ENCODE measurements around the gene TOMM40L.
"Not testable (repeated sequence)": the region's sequence is repeated elsewhere in the genome, so short reads cannot be mapped to it uniquely, and the experiment has no call there.

TOMM40L gene

DNA sequence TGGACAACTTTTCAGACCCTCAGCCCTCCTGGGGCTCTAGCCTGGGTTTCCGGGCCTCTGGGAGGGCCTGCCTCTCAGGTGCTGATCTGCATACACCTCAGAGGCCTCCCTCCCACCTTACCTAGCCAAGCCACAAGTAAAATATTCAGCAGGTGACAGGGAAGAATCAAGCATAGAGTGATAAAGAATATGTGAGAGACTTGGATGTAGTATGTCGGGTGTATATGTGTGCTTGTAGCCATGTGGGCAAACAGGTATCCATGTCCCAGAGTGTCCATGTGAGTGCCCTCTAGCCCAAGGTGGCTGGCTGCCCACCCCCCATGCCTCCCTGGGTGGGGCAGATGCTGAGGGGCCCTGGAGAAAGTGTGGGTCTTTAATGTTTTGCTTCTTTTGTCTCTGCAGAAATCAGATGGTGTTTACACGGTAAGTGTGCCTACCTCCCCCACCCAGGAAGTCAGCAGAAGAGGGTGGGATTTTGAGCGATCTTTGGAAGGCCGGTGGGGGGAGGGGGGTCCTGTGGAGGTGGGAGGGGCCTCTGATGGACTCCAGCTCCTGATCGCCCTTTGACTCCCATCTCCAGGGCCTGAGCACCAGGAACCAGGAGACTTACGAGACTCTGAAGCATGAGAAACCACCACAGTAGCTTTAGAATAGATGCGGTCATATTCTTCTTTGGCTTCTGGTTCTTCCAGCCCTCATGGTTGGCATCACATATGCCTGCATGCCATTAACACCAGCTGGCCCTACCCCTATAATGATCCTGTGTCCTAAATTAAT is 7.4 kb upstream of the TOMM40L start:
- H3K4me3 ChIP-seq (ENCODE audit: low read depth, low read length) = no peak overlapping the region
- TF ChIP-seq, protein P1, sequence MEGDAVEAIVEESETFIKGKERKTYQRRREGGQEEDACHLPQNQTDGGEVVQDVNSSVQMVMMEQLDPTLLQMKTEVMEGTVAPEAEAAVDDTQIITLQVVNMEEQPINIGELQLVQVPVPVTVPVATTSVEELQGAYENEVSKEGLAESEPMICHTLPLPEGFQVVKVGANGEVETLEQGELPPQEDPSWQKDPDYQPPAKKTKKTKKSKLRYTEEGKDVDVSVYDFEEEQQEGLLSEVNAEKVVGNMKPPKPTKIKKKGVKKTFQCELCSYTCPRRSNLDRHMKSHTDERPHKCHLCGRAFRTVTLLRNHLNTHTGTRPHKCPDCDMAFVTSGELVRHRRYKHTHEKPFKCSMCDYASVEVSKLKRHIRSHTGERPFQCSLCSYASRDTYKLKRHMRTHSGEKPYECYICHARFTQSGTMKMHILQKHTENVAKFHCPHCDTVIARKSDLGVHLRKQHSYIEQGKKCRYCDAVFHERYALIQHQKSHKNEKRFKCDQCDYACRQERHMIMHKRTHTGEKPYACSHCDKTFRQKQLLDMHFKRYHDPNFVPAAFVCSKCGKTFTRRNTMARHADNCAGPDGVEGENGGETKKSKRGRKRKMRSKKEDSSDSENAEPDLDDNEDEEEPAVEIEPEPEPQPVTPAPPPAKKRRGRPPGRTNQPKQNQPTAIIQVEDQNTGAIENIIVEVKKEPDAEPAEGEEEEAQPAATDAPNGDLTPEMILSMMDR (IDR thresholded peaks at IDR 0.05; ENCODE audit: low read depth, low read length) = no peak
- TF ChIP-seq, protein P2, sequence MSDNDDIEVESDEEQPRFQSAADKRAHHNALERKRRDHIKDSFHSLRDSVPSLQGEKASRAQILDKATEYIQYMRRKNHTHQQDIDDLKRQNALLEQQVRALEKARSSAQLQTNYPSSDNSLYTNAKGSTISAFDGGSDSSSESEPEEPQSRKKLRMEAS (IDR thresholded peaks at IDR 0.05; ENCODE audit: low read depth, low read length) = no peak
- TF ChIP-seq MYC (IDR thresholded peaks at IDR 0.05; ENCODE audit: low read depth, low read length) = no peak
- no peak for TF ChIP-seq POLR2A (IDR thresholded peaks at IDR 0.05; ENCODE audit: extremely low read depth, insufficient read length)
- DNase-seq (ENCODE audit: low read depth) = no peak

DNA sequence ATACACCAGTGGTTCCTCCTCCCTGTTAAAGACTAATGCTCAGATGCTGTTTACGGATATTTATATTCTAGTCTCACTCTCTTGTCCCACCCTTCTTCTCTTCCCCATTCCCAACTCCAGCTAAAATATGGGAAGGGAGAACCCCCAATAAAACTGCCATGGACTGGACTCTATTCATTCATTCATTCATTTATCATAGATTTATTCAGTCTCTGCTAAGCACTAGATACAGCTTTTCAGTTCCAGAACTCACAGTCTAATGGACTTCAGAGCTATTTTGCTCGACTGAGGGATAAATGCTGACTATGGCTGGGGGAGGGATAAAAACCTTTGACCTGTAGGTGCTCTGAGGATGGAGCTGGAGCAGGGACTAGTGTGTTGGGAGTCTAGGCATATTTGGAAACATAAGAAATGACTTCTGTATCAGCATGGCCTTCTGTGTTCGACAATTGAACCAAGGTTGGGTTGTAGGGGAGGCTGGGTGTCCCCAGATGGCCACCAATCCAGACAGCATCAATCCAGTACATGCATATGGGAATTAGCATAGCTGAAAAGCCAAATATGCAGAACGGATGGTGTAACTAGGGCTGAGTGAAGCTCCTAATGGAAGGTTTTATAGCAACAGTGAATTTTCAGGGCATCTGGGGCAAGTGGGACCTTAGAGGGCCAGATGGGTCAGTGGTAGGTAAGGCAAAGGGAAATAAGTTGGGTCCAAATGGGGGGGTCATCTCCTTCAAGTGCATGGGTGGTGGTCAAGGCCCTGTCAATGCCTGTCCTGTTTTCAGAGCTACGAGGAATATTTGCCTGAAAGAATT is 6.6 kb upstream of the TOMM40L start:
- DNase-seq (ENCODE audit: low read depth) = no peak
- TF ChIP-seq, protein P1 (IDR thresholded peaks at IDR 0.05; ENCODE audit: low read depth, low read length) = no peak
- TF ChIP-seq, protein P2 (IDR thresholded peaks at IDR 0.05; ENCODE audit: low read depth, low read length) = no peak
- no peak for TF ChIP-seq POLR2A (IDR thresholded peaks at IDR 0.05; ENCODE audit: extremely low read depth, insufficient read length)
- H3K4me3 ChIP-seq (ENCODE audit: low read depth, low read length) = no peak overlapping the region

DNA sequence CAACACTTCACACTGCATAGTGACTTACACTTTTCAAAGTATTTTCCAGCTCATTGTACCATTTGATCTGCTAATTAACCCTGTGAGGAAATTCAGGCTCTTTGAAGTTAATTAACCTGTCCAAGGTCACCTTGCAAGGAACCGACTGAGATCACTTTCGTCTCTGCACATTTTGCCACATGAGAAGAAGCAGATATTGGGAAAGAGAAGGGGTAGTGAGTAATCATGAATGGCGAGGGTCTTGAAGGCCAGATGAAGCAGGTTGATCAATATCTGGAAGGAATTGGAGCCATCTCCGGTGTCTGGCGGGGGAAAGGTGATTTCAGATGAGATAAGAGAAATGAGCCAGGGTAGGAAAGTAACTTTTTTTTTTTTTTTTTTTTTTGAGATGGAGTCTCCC is 5.9 kb upstream of the TOMM40L start:
- no peak for TF ChIP-seq MYC (IDR thresholded peaks at IDR 0.05; ENCODE audit: low read depth, low read length)
- TF ChIP-seq, protein P2 (IDR thresholded peaks at IDR 0.05; ENCODE audit: low read depth, low read length) = no peak
- no peak for TF ChIP-seq POLR2A (IDR thresholded peaks at IDR 0.05; ENCODE audit: extremely low read depth, insufficient read length)
- TF ChIP-seq, protein P1 (IDR thresholded peaks at IDR 0.05; ENCODE audit: low read depth, low read length) = no peak
- DNase-seq (ENCODE audit: low read depth) = no peak
- no peak overlapping the region for H3K4me3 ChIP-seq (ENCODE audit: low read depth, low read length)

DNA sequence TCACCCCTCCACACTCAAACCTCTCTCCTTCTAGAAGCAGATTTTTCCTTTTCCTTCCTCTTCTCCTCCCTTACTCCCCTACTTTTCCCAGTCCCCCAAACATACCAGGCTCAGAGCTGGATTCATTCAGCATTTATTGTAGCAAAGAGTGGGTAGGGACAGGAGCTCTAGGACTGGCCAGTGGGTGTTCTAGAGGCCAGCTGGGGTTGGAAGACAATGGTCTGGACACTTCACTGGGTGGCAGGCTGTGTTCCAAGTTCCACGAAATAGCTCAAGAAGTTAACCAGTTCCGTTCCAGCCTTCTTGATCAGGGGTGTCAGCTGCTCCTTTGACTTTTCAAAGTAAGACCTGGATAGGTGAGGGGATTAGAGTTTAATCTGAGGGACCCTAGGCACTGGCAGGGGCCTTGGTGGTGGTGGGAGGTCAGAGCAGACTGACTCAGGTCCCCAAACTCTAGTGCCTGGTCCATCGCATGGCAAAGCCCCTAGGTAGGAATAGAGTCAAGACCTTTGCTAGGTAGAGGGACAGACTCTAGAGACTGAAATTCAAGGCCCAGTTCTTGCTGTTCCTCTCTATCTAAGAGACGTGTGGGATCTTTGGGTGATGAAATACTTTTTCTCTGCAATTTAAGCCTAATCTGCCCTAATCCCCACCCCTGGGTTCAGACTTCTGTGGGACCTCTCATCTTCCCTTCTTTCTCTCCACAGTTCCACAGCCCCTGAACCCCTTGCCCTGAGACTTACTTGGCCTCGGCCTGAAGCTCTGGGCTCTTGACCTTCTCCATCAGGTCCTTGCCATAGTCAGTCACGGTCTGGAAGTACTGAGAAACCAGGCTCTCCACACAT is 3.5 kb upstream of the TOMM40L start:
- DNase-seq (ENCODE audit: low read depth) = no peak
- TF ChIP-seq, protein P1 (IDR thresholded peaks at IDR 0.05; ENCODE audit: low read depth, low read length) = no peak
- no peak overlapping the region for H3K4me3 ChIP-seq (ENCODE audit: low read depth, low read length)

DNA sequence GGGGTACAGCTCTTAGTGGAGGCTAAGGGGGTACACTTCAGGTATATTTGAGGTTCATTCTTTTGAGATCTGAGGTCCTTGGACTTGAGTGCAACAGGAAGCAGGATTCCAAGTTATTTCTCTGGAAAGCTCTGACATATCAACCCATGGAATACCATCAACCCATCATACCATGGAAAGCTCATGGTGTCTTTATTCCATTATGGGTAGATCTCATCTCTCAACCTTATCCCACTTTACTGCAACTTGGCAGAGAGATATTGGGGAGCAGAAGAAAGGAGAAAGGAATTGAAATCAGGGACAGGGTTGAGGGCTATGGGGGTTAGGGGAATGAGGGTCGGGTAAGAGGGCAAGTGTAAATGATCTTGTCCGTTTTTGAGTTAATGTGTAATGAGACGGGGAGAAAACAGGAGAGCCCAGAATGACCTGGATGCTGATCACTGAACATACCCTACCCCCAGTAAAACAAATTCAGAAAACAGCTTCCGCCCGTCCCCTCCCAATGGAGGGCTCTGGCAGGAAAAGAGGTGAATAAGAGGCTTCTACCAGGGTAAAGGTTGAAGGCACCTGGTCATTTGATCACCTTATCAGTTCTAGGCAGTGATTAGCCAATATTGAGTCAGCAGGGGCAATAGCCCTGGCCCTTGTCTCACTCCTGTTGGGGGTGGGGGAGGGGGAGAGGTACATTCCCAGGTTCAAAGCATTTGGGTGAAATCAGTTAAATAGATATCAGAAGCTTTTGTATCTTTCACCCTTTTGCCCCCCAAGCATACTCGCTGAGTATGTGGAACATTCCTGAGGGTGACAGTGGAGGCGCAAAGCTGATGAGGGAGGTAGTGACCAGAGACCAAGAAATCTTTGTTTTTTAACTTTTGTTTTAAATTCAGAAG is 1.8 kb upstream of the TOMM40L start:
- TF ChIP-seq, protein P2 (IDR thresholded peaks at IDR 0.05; ENCODE audit: low read depth, low read length) = no peak
- no peak for TF ChIP-seq MYC (IDR thresholded peaks at IDR 0.05; ENCODE audit: low read depth, low read length)
- no peak for TF ChIP-seq POLR2A (IDR thresholded peaks at IDR 0.05; ENCODE audit: extremely low read depth, insufficient read length)
- TF ChIP-seq, protein P1 (IDR thresholded peaks at IDR 0.05; ENCODE audit: low read depth, low read length) = no peak
- DNase-seq (ENCODE audit: low read depth) = no peak

DNA sequence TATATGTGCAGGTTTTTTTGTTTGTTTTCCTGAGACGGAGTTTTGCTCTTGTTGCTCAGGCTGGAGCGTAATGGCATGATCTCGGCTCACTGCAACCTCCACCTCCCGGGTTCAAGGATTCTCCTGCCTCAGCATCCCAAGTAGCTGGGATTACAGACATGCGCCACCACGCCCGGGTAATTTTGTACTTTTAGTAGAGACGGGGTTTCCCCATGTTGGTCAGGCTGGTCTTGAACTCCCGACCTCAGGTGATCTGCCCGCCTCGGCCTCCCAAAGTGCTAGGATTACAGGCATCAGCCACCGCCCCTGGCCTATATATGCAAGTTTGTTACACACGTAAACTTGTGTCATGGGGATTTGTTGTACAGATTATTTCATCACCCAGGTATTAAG is 1.2 kb upstream of the TOMM40L start:
- not testable (repeated sequence) for DNase-seq (ENCODE audit: low read depth); H3K4me3 ChIP-seq (ENCODE audit: low read depth, low read length)

More for the DNA sequence above, 1.8 kb upstream of the TOMM40L start:
- no peak overlapping the region for H3K4me3 ChIP-seq (ENCODE audit: low read depth, low read length)
